HG03558 (cell line): ENCODE data around the gene PLCB4.

Experiments
- ATAC-seq: cut with Tn5 transposase; IDR thresholded peaks from one replicate; pipeline ENCODE4 v1.9.1; 2021; ENCODE audit warnings: moderate number of reproducible peaks; ENCODE audit not compliant: unreplicated experiment; ENCODE audit errors: extremely low read depth

The PLCB4 gene

GRCh38 chr20:9161311-9161710 is 92.4 kb downstream of the PLCB4 start:
- ATAC-seq = no peak

- no peak for ATAC-seq
Observed at GRCh38 chr20:9163251-9163650, 94.4 kb downstream of the PLCB4 start.

GRCh38 chr20:9163995-9164394 is 95.1 kb downstream of the PLCB4 start:
- no peak for ATAC-seq

- ATAC-seq = no peak
Observed at GRCh38 chr20:9165261-9165660, 96.4 kb downstream of the PLCB4 start.

GRCh38 chr20:9166153-9166780 is 97.4 kb downstream of the PLCB4 start:
- no peak for ATAC-seq

- ATAC-seq = no peak
Observed at GRCh38 chr20:9169409-9169808, 100.5 kb downstream of the PLCB4 start.

- ATAC-seq = no peak
Observed at GRCh38 chr20:9172851-9173250, 104.0 kb downstream of the PLCB4 start.

GRCh38 chr20:9177278-9177677 is 108.4 kb downstream of the PLCB4 start:
- ATAC-seq = no peak

- ATAC-seq = no peak
Observed at GRCh38 chr20:9179193-9179802, 110.4 kb downstream of the PLCB4 start.

- no peak for ATAC-seq
Observed at GRCh38 chr20:9179867-9180266, 111.0 kb downstream of the PLCB4 start.

- ATAC-seq = no peak
Observed at GRCh38 chr20:9180481-9181257, 111.8 kb downstream of the PLCB4 start.

GRCh38 chr20:9185511-9185910 is 116.6 kb downstream of the PLCB4 start:
- no peak for ATAC-seq

- ATAC-seq = no peak
Observed at GRCh38 chr20:9186396-9186795, 117.5 kb downstream of the PLCB4 start.

- no peak for ATAC-seq
Observed at GRCh38 chr20:9195031-9195430, 126.1 kb downstream of the PLCB4 start.

GRCh38 chr20:9196110-9196509 is 127.2 kb downstream of the PLCB4 start:
- no peak for ATAC-seq

- no peak for ATAC-seq
Observed at GRCh38 chr20:9198460-9198859, 129.6 kb downstream of the PLCB4 start.

GRCh38 chr20:9200196-9200595 is 131.3 kb downstream of the PLCB4 start:
- ATAC-seq = no peak

GRCh38 chr20:9200620-9201019 is 131.7 kb downstream of the PLCB4 start:
- no peak for ATAC-seq

- ATAC-seq = no peak
Observed at GRCh38 chr20:9202420-9203080, 133.7 kb downstream of the PLCB4 start.

GRCh38 chr20:9203081-9203447 is 134.2 kb downstream of the PLCB4 start:
- ATAC-seq = no peak

GRCh38 chr20:9204979-9205378 is 136.1 kb downstream of the PLCB4 start:
- no peak for ATAC-seq
